Pancreas (tissue), 10 donors: Measurements from ENCODE around the gene GDPD5. TPM values are rescaled to one million over a fixed set of nuclear protein-coding genes. Genes with fewer than 3 reads are reported as not detected.
A peak's percentile ranks its signal among the peaks of the same experiment; 100 is the strongest.

ENCODE experiments used
- ATAC-seq, 4 donors: fragments of 200-7000 bp; cut with Tn5 transposase; one replicate each; pipeline versions ENCODE4 v1.8.0 to v1.9.1; 2020; ENCODE audit warnings: mild to moderate bottlenecking in 4 of 4, moderate library complexity in 4 of 4
- DNase-seq, 6 donors: peaks; one replicate each; pipeline ENCODE4 v3.0.0-alpha.2; 2020
- FAIRE-seq: peaks from 2 replicates; lab custom pipeline; 2012; peaks lifted over from hg19 to GRCh38; lab: Jason Lieb, UNC
- H3K27ac ChIP-seq, 4 donors: fragments of 200-600 bp; sonication (generic); 1 replicate in 3 of 4; 2 replicates in 1 of 4; pipeline versions ENCODE4 v1.5.0 to v1.8.0; 2020
- H3K27me3 ChIP-seq, 4 donors: fragments of 200-600 bp; one replicate each; pipeline ENCODE4 v1.8.0; 2021
- H3K36me3 ChIP-seq, 3 donors: fragments of 200-600 bp; sonication (generic) in 1 of 3; one replicate each; pipeline versions ENCODE4 v1.5.0 to v1.8.0; 2020 to 2021
- H3K4me1 ChIP-seq, 3 donors: fragments of 200-600 bp; one replicate each; pipeline ENCODE4 v1.8.0; 2021
- H3K4me3 ChIP-seq, 4 donors: fragments of 200-600 bp; sonication (generic) in 2 of 4; one replicate each; pipeline versions ENCODE4 v1.5.0 to v1.8.0; 2020 to 2021
- H3K9me3 ChIP-seq, 4 donors: fragments of 200-600 bp; one replicate each; pipeline ENCODE4 v1.8.0; 2021
- CTCF ChIP-seq, 4 donors: fragments of 200-600 bp; sonication (generic) in 3 of 4; IDR thresholded peaks; one replicate each; pipeline versions ENCODE4 v1.5.0 to v1.8.0; 2021; ENCODE audit warnings: antibody characterized with exemption in 4 of 4
- WGBS, 2 donors: extraction: QIAGEN DNeasy Blood & Tissue Kit; methylation state at CpG; one replicate each; pipeline ENCODE4 v1.1.7; 2013; 5-methylcytosine and 5-hydroxymethylcytosine counted together
- intact Hi-C, 3 donors: fragments of 100-400 bp; cut with DNase I; formaldehyde crosslinking; loops; one replicate each; pipeline versions ENCODE4 v1.11.1 to v1.14.2; 2022
- polyA plus RNA-seq, 2 donors: library from polyadenylated mRNA; stranded (reverse); fragments of 200-250 nt; gene quantifications; one replicate each; pipeline ENCODE4 v1.2.3, GENCODE V29; 2013
- total RNA-seq, 6 donors: library from RNA; stranded (reverse); fragmentation: NEBNext Ultra II Directional in 4 of 6; extraction: Animal tissue kit (Norgen Biotek cat#: 25700) in 4 of 6; gene quantifications; one replicate each; pipeline versions ENCODE4 v1.2.1 to v1.2.4, GENCODE V29; 2021 to 2023
- donor health status: healthy with polysubstance abuse.
- donor health status: DM: no; HTN: no; CAD: no; lungs with moderate emphysema.
- donor health status: DM: no; HTN: no; CAD: no.
- donor health status: control.
- donor health status: control.
- donor health status: Bipolar disorder and iron deficiency.
- donor health status: DM: yes; HTN: yes; CAD: no.
- donor health status: DM: no; HTN: no; CAD: no.
- donor health status: DM: no; HTN: no; CAD: no.
- donor health status: DM: yes; HTN: yes; CAD: no.

GDPD5 gene
- total and polyA plus RNA-seq, 8 donors, result 24.3 to 92.9 (median 32.7) TPM

DNA sequence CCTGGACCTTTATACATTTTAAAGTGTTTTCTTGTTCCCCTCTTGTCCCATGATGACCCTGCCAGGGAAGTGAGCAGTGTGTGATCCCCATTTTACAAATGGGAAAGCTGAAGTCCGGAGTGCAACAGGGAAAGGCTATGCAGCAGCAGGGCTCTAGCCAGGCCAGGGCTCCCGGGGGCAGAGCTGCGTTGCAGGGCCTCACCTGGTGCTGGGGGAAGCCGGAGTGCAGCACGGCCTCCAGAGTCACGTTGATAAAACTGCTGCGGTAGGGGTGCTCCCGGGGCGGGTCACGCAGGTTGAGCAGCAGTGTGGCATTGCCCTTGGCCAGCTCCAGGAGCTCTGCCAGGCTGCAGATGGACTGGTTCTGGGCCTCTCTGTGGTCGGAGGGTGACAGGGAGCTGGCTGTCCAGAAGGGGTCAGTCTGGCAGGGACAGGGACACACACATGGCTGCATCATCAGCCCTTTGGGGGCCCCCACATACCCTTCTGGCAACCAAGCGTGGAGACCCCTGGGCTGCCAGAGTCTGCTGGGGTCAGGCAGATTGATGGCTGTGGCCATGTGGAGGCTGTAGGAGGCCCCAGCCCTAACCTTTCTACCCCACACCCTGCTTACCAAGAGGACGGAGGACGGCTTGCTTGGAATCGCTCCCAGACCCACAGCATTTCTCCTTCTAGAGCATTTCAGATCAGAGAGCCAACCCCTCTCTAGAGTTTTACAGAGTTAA, 83.4 kb downstream of the GDPD5 start:
- intact Hi-C loops, result loop anchor here in 2 of 3 donors (5.0 to 10.0 kb wide), 3 partner anchors 48 to 92 kb away; partner anchors contain the start of gene RPS3 (in 1 of the 2)
- FAIRE-seq, result no peak
- no peak overlapping the region for H3K4me3 ChIP-seq

DNA sequence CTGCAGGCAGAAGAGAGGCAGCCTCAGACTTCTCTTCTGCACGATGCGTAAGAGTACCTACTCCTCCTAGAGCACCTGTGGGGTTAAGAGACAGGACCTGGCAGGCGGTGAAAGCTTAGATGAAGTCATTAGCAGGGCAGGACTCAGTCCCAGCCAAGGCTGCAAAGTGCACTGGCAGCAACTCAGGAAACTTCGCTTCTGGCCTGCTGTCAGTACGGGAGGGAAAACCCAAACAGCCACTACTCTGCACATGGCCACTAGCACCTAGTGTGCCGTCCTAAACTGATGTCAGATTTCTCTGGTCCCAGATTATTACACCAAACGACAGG, 84.0 kb downstream of the GDPD5 start:
- Histone ChIP-seq H3K27ac (no peak overlapping the region), H3K4me3 (no peak overlapping the region), H3K27me3 (no peaks in the 10 kb centered on the region), H3K9me3 (no peaks in the 10 kb centered on the region), H3K4me1 (no peaks in the 10 kb centered on the region), H3K36me3 (no peaks in the 10 kb centered on the region)
- WGBS, 2 donors, result 86 to 94% methylated on average over 7 of the region's 7 CpGs
- FAIRE-seq (no peak), DNase-seq (no peak), ATAC-seq (no peak)
- intact Hi-C loops, result loop anchor here in 2 of 3 donors (5.0 to 10.0 kb wide), 3 partner anchors 47 to 93 kb away; partner anchors contain the start of gene RPS3 (in 1 of the 2)
- no peak for TF ChIP-seq CTCF (IDR thresholded peaks at IDR 0.05)

More for the DNA sequence above, 83.4 kb downstream of the GDPD5 start:
- Histone ChIP-seq H3K27ac (no peak overlapping the region), H3K4me1 (no peaks in the 10 kb centered on the region), H3K36me3 (no peaks in the 10 kb centered on the region), H3K27me3 (no peaks in the 10 kb centered on the region), H3K9me3 (no peaks in the 10 kb centered on the region)
- TF ChIP-seq CTCF (IDR thresholded peaks at IDR 0.05), result no peak
- 85 to 88% methylated on average over 15 of the region's 15 CpGs for WGBS, 2 donors
- DNase-seq (peak in 1 of 6 donors; percentile 43), ATAC-seq (no peak)

GRCh38 chr11:75440960-75441803, 84.6 kb downstream of the GDPD5 start:
- H3K9me3 ChIP-seq, result no peaks in the 10 kb centered on the region
- H3K4me1 ChIP-seq, result no peaks in the 10 kb centered on the region
- no peak for ATAC-seq
- 89 to 90% methylated on average over 27 of the region's 27 CpGs for WGBS, 2 donors
- FAIRE-seq, result no peak
- H3K27ac ChIP-seq, result no peak overlapping the region
- peak in 2 of 6 donors; percentile 15 to 73 for DNase-seq
- TF ChIP-seq CTCF (IDR thresholded peaks at IDR 0.05), result no peak
- intact Hi-C loops, result loop anchor here in 2 of 3 donors (5.0 to 10.0 kb wide), 3 partner anchors 46 to 94 kb away; partner anchors contain the start of gene RPS3 (in 1 of the 2)
- no peak overlapping the region for H3K4me3 ChIP-seq
- no peaks in the 10 kb centered on the region for H3K36me3 ChIP-seq
- H3K27me3 ChIP-seq, result no peaks in the 10 kb centered on the region

GRCh38 chr11:75439495-75440120, 86.1 kb downstream of the GDPD5 start:
- Histone ChIP-seq H3K27me3 (no peaks in the 10 kb centered on the region), H3K27ac (no peak overlapping the region), H3K4me3 (no peak overlapping the region), H3K4me1 (no peaks in the 10 kb centered on the region), H3K36me3 (no peaks in the 10 kb centered on the region), H3K9me3 (no peaks in the 10 kb centered on the region)
- intact Hi-C loops, result loop anchor here in 2 of 3 donors (5.0 to 10.0 kb wide), 3 partner anchors 45 to 95 kb away; partner anchors contain the start of gene RPS3 (in 1 of the 2)
- no peak for FAIRE-seq
- no peak for TF ChIP-seq CTCF (IDR thresholded peaks at IDR 0.05)
- no peak for ATAC-seq
- 83 to 88% methylated on average over 13 of the region's 13 CpGs for WGBS, 2 donors
- DNase-seq, result peak in 2 of 6 donors; percentile 28 to 60
